HepG2 (cell line): ENCODE measurements around the gene FAF1. TPM values are rescaled to one million over a fixed set of nuclear protein-coding genes. Genes with fewer than 3 reads are reported as not detected.

Experiments used
- ATAC-seq: fragments of 200-7000 bp; cut with Tn5 transposase; 3 replicates; pipeline ENCODE4 v1.9.1; 2020; ENCODE audit warnings: mild to moderate bottlenecking, moderate library complexity
- BruUV-seq: library from RNA; stranded (reverse); fragments of 400-500 nt; replicated peaks from 2 replicates; lab custom pipeline; 2021; lab: Mats Ljungman, UMichigan
- CTCF ChIA-PET: fragments of 300-600 bp; formaldehyde crosslinking; extraction: SDS; loops from one replicate; lab custom pipeline; 2021; ENCODE audit warnings: low total read pairs, inconsistent platforms, low intra/inter-chr PET ratio; lab: Yijun Ruan, JAX
- POLR2A ChIA-PET: fragments of 350-600 bp; sonication (Branson Sonifier 250); formaldehyde crosslinking; loops from one replicate; lab custom pipeline; 2020; ENCODE audit warnings: antibody characterized with exemption, inconsistent platforms; lab: Yijun Ruan, JAX
- DNase-seq: peaks from one replicate; pipeline ENCODE4 v3.0.0-alpha.2; 2015; ENCODE audit warnings: low spot score
- FAIRE-seq: peaks from 3 replicates; lab custom pipeline; 2011; peaks lifted over from hg19 to GRCh38; lab: Jason Lieb, UNC
- H2AFZ ChIP-seq: one replicate; pipeline ENCODE4 v1.6.1; 2011; ENCODE audit warnings: low read length, inconsistent platforms
- H3K27ac ChIP-seq: fragments of 300-600 bp; 3 replicates; pipeline ENCODE4 v1.8.0; 2011; ENCODE audit warnings: mixed run types, mild to moderate bottlenecking, mixed read lengths, low read length, inconsistent platforms; ENCODE audit not compliant: insufficient read depth; ENCODE audit errors: extremely low read length
- H3K27me3 ChIP-seq, 2 experiments: fragments of 200-600 bp in 1 of 2; 2 replicates in 1 of 2; 3 replicates in 1 of 2; pipeline versions ENCODE4 v1.6.0 to v1.8.0; 2011; ENCODE audit warnings: low read length in 2 of 2, mild to moderate bottlenecking in 2 of 2, moderate library complexity in 2 of 2, inconsistent platforms in 1 of 2; ENCODE audit not compliant: insufficient read depth in 2 of 2, control insufficient read depth in 1 of 2
- H3K36me3 ChIP-seq, 2 experiments: fragments of 200-600 bp in 1 of 2; replicated peaks in 1 of 2; 2 replicates in 1 of 2; 3 replicates in 1 of 2; pipeline versions ENCODE4 v1.5.1 to v1.8.0; 2011; ENCODE audit warnings: low read length in 2 of 2, inconsistent platforms in 1 of 2; ENCODE audit not compliant: insufficient read depth in 2 of 2, control insufficient read depth in 1 of 2
- H3K4me1 ChIP-seq: 2 replicates; pipeline ENCODE4 v1.5.1; 2012; ENCODE audit warnings: low read length, inconsistent platforms; ENCODE audit not compliant: insufficient read depth
- H3K4me2 ChIP-seq: 2 replicates; pipeline ENCODE4 v1.6.0; 2011; ENCODE audit warnings: low read depth, low read length, inconsistent platforms
- H3K4me3 ChIP-seq, 3 experiments: fragments of 200-600 bp in 1 of 3; sonication (generic), shearing (Covaris generic) in 1 of 3; replicated peaks in 1 of 3; 2 replicates each; pipeline ENCODE4 v1.5.1; 2011 to 2016; ENCODE audit warnings: low read length in 3 of 3, inconsistent platforms in 2 of 3, low read depth in 2 of 3, mild to moderate bottlenecking in 2 of 3, control low read depth in 1 of 3, mixed read lengths in 1 of 3; ENCODE audit not compliant: insufficient read depth in 1 of 3
- H3K79me2 ChIP-seq: one replicate; pipeline ENCODE4 v1.6.1; 2011; ENCODE audit warnings: low read length, inconsistent platforms; ENCODE audit not compliant: insufficient read depth
- H3K9ac ChIP-seq: 2 replicates; pipeline ENCODE4 v1.6.0; 2011; ENCODE audit warnings: mild to moderate bottlenecking, low read depth, low read length, inconsistent platforms; ENCODE audit not compliant: insufficient read depth
- H3K9me3 ChIP-seq: 2 replicates; pipeline ENCODE4 v1.5.1; 2012; ENCODE audit warnings: mild to moderate bottlenecking, low read length
- H4K20me1 ChIP-seq: 2 replicates; pipeline ENCODE4 v1.6.0; 2011; ENCODE audit warnings: inconsistent platforms, mild to moderate bottlenecking, low read length, moderate library complexity; ENCODE audit not compliant: insufficient read depth
- DNMT3B ChIP-seq: conservative IDR thresholded peaks from 2 replicates; pipeline ENCODE4 v1.6.1; 2016; ENCODE audit warnings: missing biosample characterization, control low read depth
- FOXK2 ChIP-seq: fragments of 450-650 bp; IDR thresholded peaks from 2 replicates; pipeline ENCODE4 v1.6.1; 2016
- GATAD1 ChIP-seq: IDR thresholded peaks from 2 replicates; pipeline ENCODE4 v1.6.1; 2016; ENCODE audit warnings: missing genetic modification reagents, missing compliant biosample characterization
- HNRNPH1 ChIP-seq: fragments of 200-400 bp; formaldehyde crosslinking; optimal IDR thresholded peaks from 2 replicates; pipeline ENCODE3; 2017; ENCODE audit warnings: mild to moderate bottlenecking, low read depth, low read length
- HOXA3 ChIP-seq: sonication (generic); formaldehyde crosslinking; IDR thresholded peaks from 2 replicates; pipeline ENCODE4 v1.5.0; 2020; ENCODE audit warnings: missing genetic modification reagents
- NFKBIZ ChIP-seq: IDR thresholded peaks from 2 replicates; pipeline ENCODE4 v1.6.1; 2018; ENCODE audit warnings: missing genetic modification reagents, missing compliant biosample characterization
- NRL ChIP-seq: sonication (generic); formaldehyde crosslinking; IDR thresholded peaks from 2 replicates; pipeline ENCODE4 v1.5.0; 2020; ENCODE audit warnings: missing genetic modification reagents, mild to moderate bottlenecking, moderate library complexity, borderline replicate concordance
- POLR2G ChIP-seq: fragments of 200-400 bp; formaldehyde crosslinking; IDR thresholded peaks from 2 replicates; pipeline ENCODE4 v1.6.1; 2018; ENCODE audit warnings: mild to moderate bottlenecking, low read depth, low read length, moderate library complexity
- SETDB1 ChIP-seq: sonication (generic); formaldehyde crosslinking; IDR thresholded peaks from 2 replicates; pipeline ENCODE4 v1.5.1; 2020; ENCODE audit warnings: missing genetic modification reagents, mild to moderate bottlenecking, borderline replicate concordance
- ZNF10 ChIP-seq: sonication (generic); formaldehyde crosslinking; IDR thresholded peaks from 2 replicates; pipeline ENCODE4 v1.4.0; 2020; ENCODE audit warnings: mild to moderate bottlenecking, low read depth, missing genetic modification reagents, borderline replicate concordance
- ZNF7 ChIP-seq: IDR thresholded peaks from 2 replicates; pipeline ENCODE4 v1.6.1; 2016; ENCODE audit warnings: missing biosample characterization, missing genetic modification reagents
- ZNF720 ChIP-seq: sonication (generic); formaldehyde crosslinking; IDR thresholded peaks from 2 replicates; pipeline ENCODE4 v1.4.0; 2020; ENCODE audit warnings: missing genetic modification reagents
- ZSCAN25 ChIP-seq: sonication (generic); formaldehyde crosslinking; IDR thresholded peaks from 2 replicates; pipeline ENCODE4 v1.8.0; 2022; ENCODE audit warnings: mild to moderate bottlenecking, missing genetic modification reagents
- WGBS: methylation state at CpG from one replicate; pipeline ENCODE4 v1.1.6; 2017; ENCODE audit warnings: low lambda C conversion rate; 5-methylcytosine and 5-hydroxymethylcytosine counted together
- in situ Hi-C: cut with HindIII; loops from 2 replicates; pipeline ENCODE4 v1.10.0; 2017; ENCODE audit warnings: low pct_unique_long_range_greater_than_20kb; ENCODE audit not compliant: extremely low pct_ligation_motif_present
- intact Hi-C: fragments of 100-400 bp; cut with micrococcal nuclease; formaldehyde crosslinking; loops from one replicate; pipeline ENCODE4 v1.10.0; 2022; ENCODE audit not compliant: unreplicated experiment
- polyA plus RNA-seq, 8 experiments: library from polyadenylated mRNA; depleted of rRNA in 3 of 8; stranded (reverse) in 7 of 8; unstranded in 1 of 8; fragments of >200 nt; fragmentation: Illumina TruSeq in 4 of 8; extraction: Trizol in 4 of 8; gene quantifications; 2 replicates each; pipeline versions ENCODE4 v1.2.1 to v1.2.3, GENCODE V29; 2011 to 2016; ENCODE audit warnings: low read depth in 4 of 8, missing spikeins in 1 of 8, mixed read lengths in 1 of 8; ENCODE audit not compliant: insufficient read depth in 1 of 8
- total RNA-seq, 5 experiments: library from RNA; depleted of rRNA; stranded (reverse); fragments of >200 nt; fragmentation: Illumina TruSeq; extraction: Trizol; gene quantifications; 2 replicates each; pipeline ENCODE4 v1.2.3, GENCODE V29; 2016; ENCODE audit warnings: low read depth in 1 of 5
- TF ChIP-seq, protein P1 (sequence below): fragments of 450-650 bp; IDR thresholded peaks from 2 replicates; pipeline ENCODE4 v1.6.1; 2017; ENCODE audit warnings: mild to moderate bottlenecking
- TF ChIP-seq, protein P2 (sequence below): sonication (generic); formaldehyde crosslinking; IDR thresholded peaks from 2 replicates; pipeline ENCODE4 v1.4.0; 2020; ENCODE audit warnings: missing genetic modification reagents, borderline replicate concordance

The FAF1 gene
- total and polyA plus RNA-seq, 2 of the 13 experiments (the other 11 are each of a cell fraction or from before 2014, with no cell fraction given) = 19.4 to 63.3 TPM

DNA sequence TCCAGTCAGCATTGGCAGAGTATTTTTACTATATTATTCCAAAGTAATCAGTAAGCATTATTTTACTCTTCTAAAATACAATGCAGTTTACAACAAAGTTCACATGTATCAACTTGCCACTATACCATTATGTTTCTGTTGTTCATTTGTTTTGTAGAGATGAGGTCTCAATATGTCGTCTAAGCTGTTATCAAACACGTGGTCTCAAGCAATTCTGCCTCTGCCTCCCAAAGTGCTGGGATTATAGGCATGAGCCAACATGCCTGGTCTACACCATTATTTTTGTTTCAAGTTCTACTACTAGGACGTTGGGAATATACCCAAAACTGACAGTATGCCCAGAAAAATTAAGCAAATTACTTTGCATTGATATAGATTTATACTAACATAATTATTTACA, 19.8 kb downstream of the FAF1 start:
- Histone ChIP-seq H2AFZ (no peak overlapping the region), H3K27me3 (no peaks in the 10 kb centered on the region), H4K20me1 (no peaks in the 10 kb centered on the region; the same call in 1 of the 2 replicates)
- POLR2A ChIA-PET = no interaction called here
- TF ChIP-seq, protein P1, sequence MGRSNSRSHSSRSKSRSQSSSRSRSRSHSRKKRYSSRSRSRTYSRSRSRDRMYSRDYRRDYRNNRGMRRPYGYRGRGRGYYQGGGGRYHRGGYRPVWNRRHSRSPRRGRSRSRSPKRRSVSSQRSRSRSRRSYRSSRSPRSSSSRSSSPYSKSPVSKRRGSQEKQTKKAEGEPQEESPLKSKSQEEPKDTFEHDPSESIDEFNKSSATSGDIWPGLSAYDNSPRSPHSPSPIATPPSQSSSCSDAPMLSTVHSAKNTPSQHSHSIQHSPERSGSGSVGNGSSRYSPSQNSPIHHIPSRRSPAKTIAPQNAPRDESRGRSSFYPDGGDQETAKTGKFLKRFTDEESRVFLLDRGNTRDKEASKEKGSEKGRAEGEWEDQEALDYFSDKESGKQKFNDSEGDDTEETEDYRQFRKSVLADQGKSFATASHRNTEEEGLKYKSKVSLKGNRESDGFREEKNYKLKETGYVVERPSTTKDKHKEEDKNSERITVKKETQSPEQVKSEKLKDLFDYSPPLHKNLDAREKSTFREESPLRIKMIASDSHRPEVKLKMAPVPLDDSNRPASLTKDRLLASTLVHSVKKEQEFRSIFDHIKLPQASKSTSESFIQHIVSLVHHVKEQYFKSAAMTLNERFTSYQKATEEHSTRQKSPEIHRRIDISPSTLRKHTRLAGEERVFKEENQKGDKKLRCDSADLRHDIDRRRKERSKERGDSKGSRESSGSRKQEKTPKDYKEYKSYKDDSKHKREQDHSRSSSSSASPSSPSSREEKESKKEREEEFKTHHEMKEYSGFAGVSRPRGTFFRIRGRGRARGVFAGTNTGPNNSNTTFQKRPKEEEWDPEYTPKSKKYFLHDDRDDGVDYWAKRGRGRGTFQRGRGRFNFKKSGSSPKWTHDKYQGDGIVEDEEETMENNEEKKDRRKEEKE = no peak
- TF ChIP-seq DNMT3B (CRISPR knock-in tag) (no peak), HOXA3 (CRISPR knock-in tag) (no peak), ZNF10 (CRISPR knock-in tag) (no peak), HNRNPH1 (no peak), GATAD1 (CRISPR knock-in tag) (no peak), POLR2G (no peak), SETDB1 (no peak), NFKBIZ (CRISPR knock-in tag) (no peak), NRL (CRISPR knock-in tag) (no peak), FOXK2 (no peak), ZSCAN25 (CRISPR knock-in tag) (no peak), ZNF7 (CRISPR knock-in tag) (no peak), ZNF720 (CRISPR knock-in tag) (no peak)
- TF ChIP-seq, protein P2, sequence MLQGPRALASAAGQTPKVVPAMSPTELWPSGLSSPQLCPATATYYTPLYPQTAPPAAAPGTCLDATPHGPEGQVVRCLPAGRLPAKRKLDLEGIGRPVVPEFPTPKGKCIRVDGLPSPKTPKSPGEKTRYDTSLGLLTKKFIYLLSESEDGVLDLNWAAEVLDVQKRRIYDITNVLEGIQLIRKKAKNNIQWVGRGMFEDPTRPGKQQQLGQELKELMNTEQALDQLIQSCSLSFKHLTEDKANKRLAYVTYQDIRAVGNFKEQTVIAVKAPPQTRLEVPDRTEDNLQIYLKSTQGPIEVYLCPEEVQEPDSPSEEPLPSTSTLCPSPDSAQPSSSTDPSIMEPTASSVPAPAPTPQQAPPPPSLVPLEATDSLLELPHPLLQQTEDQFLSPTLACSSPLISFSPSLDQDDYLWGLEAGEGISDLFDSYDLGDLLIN (CRISPR knock-in tag) = no peak
- TF ChIP-seq, all 625 proteins: peak for 0
- 99% methylated on average over 3 of the region's 3 CpGs for WGBS
- no TSS peak for BruUV-seq
- Histone ChIP-seq H3K9me3 (no peaks in the 10 kb centered on the region), H3K27ac (no peak overlapping the region), H3K79me2 (peaks cover 70% of the 10 kb centered on the region), H3K36me3 (peaks cover 0 to 9% of the 10 kb centered on the region in 2 experiments; a peak in 2 of 5 replicates), H3K4me1 (no peaks in the 10 kb centered on the region), H3K4me3 (no peak overlapping the region), H3K9ac (no peak overlapping the region), H3K4me2 (no peak overlapping the region)
- ATAC-seq (no peak), FAIRE-seq (no peak), DNase-seq (no peak)
- in situ Hi-C loops (no loop called here), intact Hi-C loops (no loop called here)
- CTCF ChIA-PET = no interaction called here
